Measurements from ENCODE around the gene TBC1D22A. TPM values are rescaled to one million over a fixed set of nuclear protein-coding genes. Genes with fewer than 3 reads are reported as not detected.
A peak's percentile ranks its signal among the peaks of the same experiment; 100 is the strongest.

Gene TBC1D22A
- total RNA-seq, 2 donors from 2014 or later, result 29.5 to 34.8 TPM

- ATAC-seq (replicated peaks in 1 of 2), result no peak
- no peaks in the 10 kb centered on the region for H3K27me3 Mint-ChIP-seq (ENCODE audit: low read depth)
- H3K27ac Mint-ChIP-seq, result peak overlapping the region; percentile 2
Measured at GRCh38 chr22:46896568-46897245, 134.3 kb downstream of the TBC1D22A start.

GRCh38 chr22:46897246-46897623, 134.8 kb downstream of the TBC1D22A start:
- Mint-ChIP-seq H3K4me3 (no peak overlapping the region), H3K9me3 (no peaks in the 10 kb centered on the region), H3K27ac (no peak overlapping the region), H3K4me1 (ENCODE audit: low read depth) (no peaks in the 10 kb centered on the region), H3K27me3 (ENCODE audit: low read depth) (no peaks in the 10 kb centered on the region), H3K36me3 (ENCODE audit: insufficient read depth in 2 of 2) (peaks cover 3 to 5% of the 10 kb centered on the region in 2 donors)
- no peak for DNase-seq
- no peak for ATAC-seq (replicated peaks in 1 of 2)

More at GRCh38 chr22:46896568-46897245, 134.3 kb downstream of the TBC1D22A start:
- Mint-ChIP-seq H3K4me3 (no peak overlapping the region), H3K4me1 (ENCODE audit: low read depth) (no peaks in the 10 kb centered on the region), H3K36me3 (ENCODE audit: insufficient read depth in 2 of 2) (peaks cover 3 to 5% of the 10 kb centered on the region in 2 donors), H3K9me3 (no peaks in the 10 kb centered on the region)
- DNase-seq, result no peak

DNA sequence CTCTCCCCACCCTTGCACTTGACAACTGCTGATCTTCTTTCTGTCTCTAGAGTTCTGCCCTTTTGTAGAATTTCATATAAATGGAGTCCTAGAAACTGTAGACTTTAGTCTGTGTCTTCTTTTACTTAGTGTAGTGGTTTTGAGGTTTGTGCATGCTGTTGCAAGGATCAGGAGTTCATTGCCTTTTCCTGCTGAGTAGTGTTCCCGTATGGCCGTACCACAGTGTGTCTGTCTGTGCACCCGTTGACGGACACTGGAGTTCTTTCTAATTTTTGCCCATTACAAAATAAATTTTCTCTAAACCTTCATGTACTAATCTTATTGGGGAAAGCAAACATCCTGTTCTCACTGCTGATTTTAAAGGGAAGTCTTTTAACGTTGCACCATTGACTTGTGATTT, 138.1 kb downstream of the TBC1D22A start:
- H3K36me3 Mint-ChIP-seq (ENCODE audit: insufficient read depth in 2 of 2), result peaks cover 5 to 6% of the 10 kb centered on the region in 2 donors
- H3K4me3 Mint-ChIP-seq, result no peak overlapping the region
- ATAC-seq (replicated peaks in 1 of 2) (no peak), DNase-seq (no peak)
- no peaks in the 10 kb centered on the region for H3K9me3 Mint-ChIP-seq
- H3K4me1 Mint-ChIP-seq (ENCODE audit: low read depth), result no peaks in the 10 kb centered on the region
- H3K27me3 Mint-ChIP-seq (ENCODE audit: low read depth), result no peaks in the 10 kb centered on the region
- no peak overlapping the region for H3K27ac Mint-ChIP-seq

GRCh38 chr22:46902436-46902835, 140.0 kb downstream of the TBC1D22A start:
- ATAC-seq (replicated peaks in 1 of 2) (no peak), DNase-seq (no peak)
- Mint-ChIP-seq H3K9me3 (no peaks in the 10 kb centered on the region), H3K4me1 (ENCODE audit: low read depth) (no peaks in the 10 kb centered on the region), H3K27me3 (ENCODE audit: low read depth) (no peaks in the 10 kb centered on the region), H3K36me3 (ENCODE audit: insufficient read depth in 2 of 2) (peaks cover 0 to 4% of the 10 kb centered on the region in 2 donors), H3K27ac (no peak overlapping the region), H3K4me3 (no peak overlapping the region)

DNA sequence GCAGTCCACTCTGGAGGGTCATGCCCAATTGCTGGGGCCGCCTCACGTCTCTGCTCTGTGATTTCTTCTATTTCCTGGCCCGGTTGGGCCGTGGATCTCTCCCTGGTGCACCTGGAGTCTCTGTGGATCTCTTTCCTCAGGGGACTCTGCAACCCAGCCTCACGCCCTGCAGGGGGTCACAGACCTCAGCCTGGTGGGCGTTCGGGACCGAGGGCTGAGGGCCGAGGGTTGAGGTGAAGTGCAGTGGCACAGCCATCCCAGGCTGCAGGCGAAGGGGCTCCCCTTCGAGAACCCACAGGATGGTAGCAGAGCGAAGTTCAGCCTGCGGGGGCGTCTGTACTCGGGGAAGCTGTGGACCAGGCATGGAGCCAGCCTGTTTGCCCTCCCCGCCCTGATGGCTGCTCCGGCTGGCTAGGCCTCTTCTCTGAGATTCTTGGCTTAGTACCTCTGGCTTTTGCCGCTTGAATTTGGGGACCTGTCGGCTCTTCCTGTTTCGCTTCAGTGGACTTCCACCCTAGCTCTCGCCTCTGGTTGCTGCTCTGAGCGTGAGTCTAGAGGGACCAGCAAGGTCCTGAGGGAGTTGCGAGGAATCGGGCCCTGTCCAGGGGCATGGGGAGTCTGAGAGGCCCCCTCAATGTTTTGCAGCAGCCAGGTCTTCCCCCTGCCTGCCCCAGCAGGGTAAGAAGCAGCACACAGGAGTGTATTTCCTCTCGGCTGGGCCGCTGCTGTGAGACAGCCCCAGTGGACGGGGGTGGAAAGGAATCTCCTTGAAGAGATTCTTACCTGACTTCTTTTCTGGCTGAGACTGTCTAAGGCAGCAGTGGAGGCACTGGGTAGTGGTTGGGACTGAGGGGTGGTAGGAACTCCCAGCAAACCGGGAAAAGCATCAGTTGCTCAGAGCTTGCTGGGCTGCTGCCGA, 140.8 kb downstream of the TBC1D22A start:
- DNase-seq (no peak), ATAC-seq (replicated peaks in 1 of 2) (no peak)
- Mint-ChIP-seq H3K36me3 (ENCODE audit: insufficient read depth in 2 of 2) (peaks cover 0 to 4% of the 10 kb centered on the region in 2 donors), H3K9me3 (no peaks in the 10 kb centered on the region), H3K27ac (no peak overlapping the region), H3K4me3 (no peak overlapping the region), H3K4me1 (ENCODE audit: low read depth) (no peaks in the 10 kb centered on the region), H3K27me3 (ENCODE audit: low read depth) (no peaks in the 10 kb centered on the region)

DNA sequence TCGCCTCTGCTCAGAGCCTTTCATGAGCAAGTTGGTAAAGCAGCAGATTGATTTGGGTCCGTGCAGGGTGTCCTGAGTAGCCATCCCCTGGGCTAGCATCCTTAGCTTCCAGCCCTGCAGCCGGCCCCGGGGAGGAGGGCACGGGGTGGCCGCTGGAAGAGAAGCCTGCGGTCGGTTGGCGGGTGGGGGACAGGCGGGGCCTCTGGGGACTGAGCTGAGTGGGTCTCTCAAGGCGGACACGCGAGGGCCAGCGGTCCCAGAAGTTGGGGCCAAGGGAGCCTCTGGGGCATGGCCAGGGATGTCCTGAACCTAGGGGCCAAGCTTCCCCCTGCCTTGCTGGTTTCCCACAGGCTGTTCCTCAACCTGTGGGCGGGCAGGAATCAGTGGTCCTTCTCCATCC, 143.0 kb downstream of the TBC1D22A start:
- no peaks in the 10 kb centered on the region for H3K4me1 Mint-ChIP-seq (ENCODE audit: low read depth)
- H3K4me3 Mint-ChIP-seq, result no peak overlapping the region
- no peaks in the 10 kb centered on the region for H3K9me3 Mint-ChIP-seq
- H3K36me3 Mint-ChIP-seq (ENCODE audit: insufficient read depth in 2 of 2), result peaks cover 0 to 3% of the 10 kb centered on the region in 2 donors
- no peak for DNase-seq
- H3K27ac Mint-ChIP-seq, result no peak overlapping the region
- no peaks in the 10 kb centered on the region for H3K27me3 Mint-ChIP-seq (ENCODE audit: low read depth)
- no peak for ATAC-seq (replicated peaks in 1 of 2)

DNA sequence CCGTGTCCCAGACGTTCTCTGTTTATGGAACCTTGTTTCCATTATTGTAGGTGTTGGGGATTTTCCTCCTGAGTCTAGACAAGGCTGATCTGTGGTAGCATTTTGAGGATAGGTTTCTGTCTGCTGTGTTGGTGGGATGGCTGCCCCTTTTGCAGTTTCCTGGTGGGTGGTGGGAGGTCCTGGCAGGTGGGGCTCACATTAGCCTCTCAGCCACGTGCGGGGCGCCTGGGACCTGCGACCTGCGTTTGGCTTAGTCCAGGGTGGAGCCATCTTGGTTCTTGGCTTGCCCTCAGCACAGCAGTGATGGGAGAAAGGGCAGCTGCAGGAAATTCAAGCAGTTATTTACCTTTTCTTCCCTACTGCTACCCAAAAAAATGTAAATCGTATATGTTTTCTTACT, 143.4 kb downstream of the TBC1D22A start:
- peaks cover 0 to 3% of the 10 kb centered on the region in 2 donors for H3K36me3 Mint-ChIP-seq (ENCODE audit: insufficient read depth in 2 of 2)
- no peak for ATAC-seq (replicated peaks in 1 of 2)
- no peak for DNase-seq
- no peak overlapping the region for H3K27ac Mint-ChIP-seq
- no peaks in the 10 kb centered on the region for H3K9me3 Mint-ChIP-seq
- no peaks in the 10 kb centered on the region for H3K27me3 Mint-ChIP-seq (ENCODE audit: low read depth)
- no peaks in the 10 kb centered on the region for H3K4me1 Mint-ChIP-seq (ENCODE audit: low read depth)
- no peak overlapping the region for H3K4me3 Mint-ChIP-seq

GRCh38 chr22:46906326-46907045, 144.0 kb downstream of the TBC1D22A start:
- ATAC-seq (replicated peaks in 1 of 2) (no peak), DNase-seq (no peak)
- Mint-ChIP-seq H3K9me3 (no peaks in the 10 kb centered on the region), H3K36me3 (ENCODE audit: insufficient read depth in 2 of 2) (peaks cover 0 to 3% of the 10 kb centered on the region in 2 donors), H3K4me3 (no peak overlapping the region), H3K27ac (no peak overlapping the region), H3K4me1 (ENCODE audit: low read depth) (no peaks in the 10 kb centered on the region), H3K27me3 (ENCODE audit: low read depth) (no peaks in the 10 kb centered on the region)

DNA sequence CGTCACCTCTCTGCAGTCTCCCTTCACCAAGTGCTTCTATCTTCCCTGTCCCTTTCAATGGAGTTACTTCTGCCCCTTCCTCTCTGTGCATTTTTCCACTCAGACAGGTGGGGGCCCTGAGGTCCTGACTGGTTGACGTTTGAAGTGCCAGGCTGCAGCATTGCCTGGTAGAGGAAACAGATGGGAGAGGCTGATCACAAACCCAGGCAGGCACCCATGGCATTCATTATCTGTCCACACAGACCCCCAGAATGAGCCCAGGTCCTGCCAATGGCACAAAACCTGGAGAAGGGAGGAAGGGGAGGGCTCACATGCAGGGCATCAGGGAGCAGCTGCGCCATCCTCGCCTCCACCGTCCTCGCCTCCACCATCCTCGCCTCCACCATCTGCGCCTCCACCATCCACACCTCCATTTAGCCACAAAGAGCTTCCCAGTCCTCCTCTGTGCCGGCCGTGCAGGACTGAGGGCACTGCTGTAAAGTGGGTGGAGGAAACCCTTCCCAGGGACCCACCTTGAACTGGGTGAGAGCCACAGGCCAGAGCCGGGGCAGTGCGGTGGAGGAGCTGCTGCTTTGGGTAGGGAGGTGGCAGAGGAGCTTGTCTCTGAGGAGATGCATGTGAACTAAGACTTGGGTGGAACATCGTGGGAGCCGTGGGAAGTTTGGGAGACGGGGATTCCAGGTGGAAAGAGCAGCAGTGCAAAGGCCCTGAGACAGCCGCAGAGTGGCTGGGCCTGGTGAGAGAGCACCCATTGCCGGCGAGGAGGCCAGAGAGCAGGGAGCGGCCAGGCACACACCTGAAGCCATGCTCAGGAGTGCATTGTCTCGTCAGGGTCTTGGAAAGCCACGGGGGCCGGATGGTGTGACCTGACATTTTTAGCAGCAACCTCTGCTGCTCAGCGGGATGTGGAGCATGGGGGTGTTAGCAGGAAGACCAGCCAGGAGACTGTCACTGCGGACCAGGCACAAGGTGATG, 145.1 kb downstream of the TBC1D22A start:
- Mint-ChIP-seq H3K4me1 (ENCODE audit: low read depth) (no peaks in the 10 kb centered on the region), H3K27ac (no peak overlapping the region), H3K27me3 (ENCODE audit: low read depth) (no peaks in the 10 kb centered on the region), H3K9me3 (no peaks in the 10 kb centered on the region), H3K36me3 (ENCODE audit: insufficient read depth in 2 of 2) (peaks cover 0 to 1% of the 10 kb centered on the region in 2 donors), H3K4me3 (no peak overlapping the region)
- DNase-seq (no peak), ATAC-seq (replicated peaks in 1 of 2) (no peak)

DNA sequence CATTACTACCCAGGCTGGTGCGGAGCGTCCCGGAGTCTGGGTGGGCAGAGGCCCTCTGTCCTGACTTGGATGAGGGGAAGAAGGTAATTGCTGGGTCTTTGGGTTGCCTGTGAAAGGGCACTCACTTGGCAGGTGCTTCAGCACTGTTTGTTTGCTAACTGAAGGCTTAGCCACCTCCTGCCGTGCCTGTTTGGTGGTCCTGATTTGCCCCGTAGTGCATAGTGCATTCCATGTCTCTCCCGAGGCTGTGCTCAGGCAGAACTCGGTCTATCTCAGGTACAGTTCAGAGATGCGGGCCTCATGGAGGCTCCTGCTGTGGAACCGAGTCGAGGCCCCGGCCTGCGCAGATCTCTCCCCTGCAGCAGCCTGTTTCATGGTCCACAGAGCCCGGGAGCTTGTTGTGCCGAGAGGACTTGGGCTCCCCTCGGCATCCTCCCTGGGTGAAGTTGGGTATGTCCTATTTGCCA, 146.2 kb downstream of the TBC1D22A start:
- peaks cover 1 to 2% of the 10 kb centered on the region in 2 donors for H3K36me3 Mint-ChIP-seq (ENCODE audit: insufficient read depth in 2 of 2)
- no peak for DNase-seq

GRCh38 chr22:46909237-46910030, 147.0 kb downstream of the TBC1D22A start:
- no peak for DNase-seq
- Mint-ChIP-seq H3K27me3 (ENCODE audit: low read depth) (no peaks in the 10 kb centered on the region), H3K36me3 (ENCODE audit: insufficient read depth in 2 of 2) (peaks cover 1 to 2% of the 10 kb centered on the region in 2 donors), H3K4me3 (no peak overlapping the region), H3K4me1 (ENCODE audit: low read depth) (no peaks in the 10 kb centered on the region), H3K27ac (no peak overlapping the region), H3K9me3 (no peaks in the 10 kb centered on the region)
- no peak for ATAC-seq (replicated peaks in 1 of 2)

More for the DNA sequence above, 146.2 kb downstream of the TBC1D22A start:
- Mint-ChIP-seq H3K9me3 (no peaks in the 10 kb centered on the region), H3K4me3 (no peak overlapping the region), H3K4me1 (ENCODE audit: low read depth) (no peaks in the 10 kb centered on the region), H3K27me3 (ENCODE audit: low read depth) (no peaks in the 10 kb centered on the region), H3K27ac (no peak overlapping the region)
- ATAC-seq (replicated peaks in 1 of 2), result no peak

Data from activated T-cell treated with anti-CD3 and anti-CD28 coated beads, Interleukin-2, amount 50 U/mL, for 72 hours (primary cell).